Endothelial cell of umbilical vein (primary cell): ENCODE results near the gene SLC38A4. TPM values are rescaled to one million over a fixed set of nuclear protein-coding genes. Genes with fewer than 3 reads are reported as not detected.
A peak's percentile ranks its signal among the peaks of the same experiment; 100 is the strongest.

Source experiments
- BruUV-seq: library from RNA; stranded (reverse); fragments of 400-500 nt; replicated peaks from 2 replicates; lab custom pipeline; 2021; lab: Mats Ljungman, UMichigan
- CTCF ChIA-PET: fragments of 300-600, 350-600 bp; sonication (Branson Sonifier 250); formaldehyde crosslinking; loops from one replicate; lab custom pipeline; 2021; ENCODE audit warnings: antibody characterized with exemption, inconsistent platforms; lab: Charles Lee
- POLR2A ChIA-PET: fragments of 300-600, 350-600 bp; sonication (Branson Sonifier 250); formaldehyde crosslinking; loops from one replicate; lab custom pipeline; 2021; ENCODE audit warnings: antibody characterized with exemption, inconsistent platforms; lab: Charles Lee
- DNase-seq: peaks from one replicate; pipeline ENCODE4 v3.0.0-alpha.2; 2011; ENCODE audit warnings: low read depth, low spot score
- FAIRE-seq: peaks from 2 replicates; lab custom pipeline; 2011; peaks lifted over from hg19 to GRCh38; lab: Jason Lieb, UNC
- H2AFZ ChIP-seq: 2 replicates; pipeline ENCODE4 v1.6.0; 2012; ENCODE audit warnings: low read depth, low read length, control low read depth, inconsistent platforms
- H3K27ac ChIP-seq: 2 replicates; pipeline ENCODE4 v1.5.1; 2011; ENCODE audit warnings: low read depth, mild to moderate bottlenecking, control low read depth, low read length, moderate library complexity; ENCODE audit not compliant: insufficient read depth
- H3K27me3 ChIP-seq, 2 experiments: 2 replicates each; pipeline versions ENCODE4 v1.6.0 to v1.6.1; 2011; ENCODE audit warnings: low read length in 2 of 2, mixed read lengths in 1 of 2; ENCODE audit not compliant: control insufficient read depth in 2 of 2, insufficient read depth in 2 of 2
- H3K36me3 ChIP-seq, 2 experiments: 2 replicates in 1 of 2; 3 replicates in 1 of 2; pipeline ENCODE4 v1.5.1; 2011; ENCODE audit warnings: low read length in 2 of 2, mild to moderate bottlenecking in 1 of 2, moderate library complexity in 1 of 2; ENCODE audit not compliant: control insufficient read depth in 2 of 2, insufficient read depth in 2 of 2; ENCODE audit errors: extremely low read depth in 1 of 2
- H3K4me1 ChIP-seq: 3 replicates; pipeline ENCODE4 v1.5.1; 2011; ENCODE audit warnings: mild to moderate bottlenecking, low read length; ENCODE audit not compliant: control insufficient read depth, insufficient read depth; ENCODE audit errors: extremely low read depth
- H3K4me2 ChIP-seq: 2 replicates; pipeline ENCODE4 v1.6.1; 2011; ENCODE audit warnings: low read length, control low read depth, mixed read lengths; ENCODE audit not compliant: insufficient read depth
- H3K4me3 ChIP-seq, 3 experiments: fragments of 200-600 bp in 1 of 3; sonication (generic), shearing (Covaris generic) in 1 of 3; replicated peaks in 1 of 3; 2 replicates each; pipeline ENCODE4 v1.5.1; 2011 to 2016; ENCODE audit warnings: control low read depth in 3 of 3, low read length in 3 of 3, mild to moderate bottlenecking in 2 of 3, inconsistent platforms in 1 of 3, low read depth in 1 of 3, moderate library complexity in 1 of 3; ENCODE audit not compliant: insufficient read depth in 1 of 3
- H3K79me2 ChIP-seq: 2 replicates; pipeline ENCODE4 v1.6.0; 2012; ENCODE audit warnings: low read length, inconsistent platforms; ENCODE audit not compliant: control insufficient read depth, insufficient read depth
- H3K9ac ChIP-seq: replicated peaks from 2 replicates; pipeline ENCODE3; 2011; ENCODE audit warnings: low read length, control low read depth; ENCODE audit not compliant: insufficient read depth; ENCODE audit errors: extremely low read depth
- H3K9me1 ChIP-seq: replicated peaks from 3 replicates; pipeline ENCODE4 v1.6.0; 2011; ENCODE audit warnings: mild to moderate bottlenecking, low read length; ENCODE audit not compliant: control insufficient read depth, insufficient read depth; ENCODE audit errors: extremely low read depth
- H3K9me3 ChIP-seq: replicated peaks from 2 replicates; pipeline ENCODE4 v1.5.1; 2012; ENCODE audit warnings: low read length, inconsistent platforms; ENCODE audit not compliant: control insufficient read depth, insufficient read depth
- H4K20me1 ChIP-seq: replicated peaks from 2 replicates; pipeline ENCODE3; 2011; ENCODE audit warnings: mild to moderate bottlenecking, low read length; ENCODE audit not compliant: control insufficient read depth, insufficient read depth; ENCODE audit errors: extremely low read depth
- JUN ChIP-seq: IDR thresholded peaks from 2 replicates; pipeline ENCODE4 v1.6.1; 2011; ENCODE audit warnings: borderline replicate concordance, low read depth; ENCODE audit not compliant: insufficient read length, insufficient read depth
- MYC ChIP-seq: IDR thresholded peaks from one replicate; pipeline ENCODE4 v1.6.1; 2011; ENCODE audit warnings: mild to moderate bottlenecking, low read depth, low read length
- POLR2A ChIP-seq: IDR thresholded peaks from 2 replicates; pipeline ENCODE4 v1.6.1; 2012; ENCODE audit warnings: low read depth, mild to moderate bottlenecking, control low read depth, low read length
- POLR2AphosphoS5 ChIP-seq: IDR thresholded peaks from 2 replicates; pipeline ENCODE4 v1.6.1; 2012; ENCODE audit warnings: low read depth, mild to moderate bottlenecking, control low read depth, low read length, moderate library complexity; ENCODE audit not compliant: insufficient read depth
- dilution Hi-C: fragments of 300-500 bp; cut with MboI; formaldehyde crosslinking; loops from one replicate; pipeline ENCODE4 v1.15.0; 2019; ENCODE audit warnings: low sequenced_read_pairs; ENCODE audit not compliant: extremely low pct_ligation_motif_present
- intact Hi-C: fragments of 100-400 bp; cut with micrococcal nuclease; formaldehyde crosslinking; loops from one replicate; pipeline ENCODE4 v1.10.0; 2022
- polyA plus RNA-seq, 4 experiments: library from polyadenylated mRNA; depleted of rRNA in 3 of 4; stranded (reverse) in 3 of 4; unstranded in 1 of 4; fragments of >200 nt; gene quantifications; 2 replicates each; pipeline versions ENCODE4 v1.2.1 to v1.2.3, GENCODE V29; 2011 to 2012; ENCODE audit warnings: missing spikeins in 1 of 4
- total RNA-seq: library from RNA; stranded (reverse); gene quantifications from 2 replicates; pipeline ENCODE4 v1.2.3, GENCODE V29; 2021
- TF ChIP-seq, protein P1 (sequence below): IDR thresholded peaks from 2 replicates; pipeline ENCODE4 v1.6.1; 2011; ENCODE audit not compliant: insufficient read depth, insufficient read length
- TF ChIP-seq, protein P2 (sequence below), 2 donors: IDR thresholded peaks; 1 replicate in 1 of 2; 2 replicates in 1 of 2; pipeline ENCODE4 v1.5.1; 2011; ENCODE audit warnings: low read length in 2 of 2, mild to moderate bottlenecking in 2 of 2, moderate library complexity in 2 of 2, control low read depth in 1 of 2, inconsistent platforms in 1 of 2, low read depth in 1 of 2; ENCODE audit not compliant: insufficient read depth in 1 of 2; ENCODE audit errors: extremely low read depth in 1 of 2

Gene SLC38A4
- total and polyA plus RNA-seq, 2 donors (not counting 3 experiments of a cell fraction or from before 2014, with no cell fraction given), result 0.36 to 0.66 TPM

DNA sequence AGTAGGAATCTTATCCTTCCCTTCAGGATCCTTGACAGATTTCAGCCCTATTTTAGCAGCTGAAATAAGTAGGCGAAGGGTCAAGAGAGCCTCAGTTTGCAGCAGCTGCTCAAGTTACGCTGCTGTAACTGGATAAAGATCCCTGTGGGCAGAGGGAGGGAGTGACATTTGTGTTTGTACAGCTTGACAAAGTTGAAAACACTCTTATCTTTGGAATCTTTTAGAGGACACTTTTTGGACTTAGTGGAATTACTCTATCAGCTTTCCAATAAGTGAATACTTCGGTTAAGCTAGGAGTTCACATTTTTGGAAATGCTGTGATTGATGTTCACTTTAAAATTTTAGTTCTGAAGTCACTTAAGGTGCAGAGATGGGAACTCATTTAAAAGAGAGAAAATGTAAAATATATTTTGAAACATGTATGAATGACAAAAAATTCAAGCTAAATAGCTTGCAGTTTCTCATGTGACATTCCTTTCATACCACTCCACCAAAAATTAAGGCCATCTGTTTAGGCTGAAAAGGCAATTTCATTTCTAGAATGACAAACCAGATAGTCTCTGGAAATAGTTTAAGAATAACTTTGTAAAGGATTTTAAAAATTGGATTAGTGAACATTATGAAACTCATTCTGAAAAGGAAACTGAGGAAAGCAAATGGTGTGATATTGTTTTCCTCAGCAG is 55.2 kb downstream of the SLC38A4 start:
- DNase-seq (peak; percentile 39), FAIRE-seq (no peak)
- POLR2A ChIA-PET, result no interaction called here
- H3K4me3 ChIP-seq, result no peak overlapping the region
- CTCF ChIA-PET, result interaction anchor here (0.8 to 1.4 kb wide), 2 partner anchors 9 to 646 kb away, joined by 3 read pairs; no protein-coding TSS in a partner anchor
- H3K9me1 ChIP-seq, result no peaks in the 10 kb centered on the region
- no peak overlapping the region for H3K27ac ChIP-seq
- H3K9me3 ChIP-seq, result no peaks in the 10 kb centered on the region
- dilution Hi-C loops, result no loop called here
- no peaks in the 10 kb centered on the region for H3K27me3 ChIP-seq
- no peak overlapping the region for H3K9ac ChIP-seq
- TF ChIP-seq MYC (no peak), POLR2AphosphoS5 (no peak), JUN (no peak), POLR2A (no peak)
- TF ChIP-seq, protein P1, sequence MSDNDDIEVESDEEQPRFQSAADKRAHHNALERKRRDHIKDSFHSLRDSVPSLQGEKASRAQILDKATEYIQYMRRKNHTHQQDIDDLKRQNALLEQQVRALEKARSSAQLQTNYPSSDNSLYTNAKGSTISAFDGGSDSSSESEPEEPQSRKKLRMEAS, result no peak
- TF ChIP-seq, protein P2, sequence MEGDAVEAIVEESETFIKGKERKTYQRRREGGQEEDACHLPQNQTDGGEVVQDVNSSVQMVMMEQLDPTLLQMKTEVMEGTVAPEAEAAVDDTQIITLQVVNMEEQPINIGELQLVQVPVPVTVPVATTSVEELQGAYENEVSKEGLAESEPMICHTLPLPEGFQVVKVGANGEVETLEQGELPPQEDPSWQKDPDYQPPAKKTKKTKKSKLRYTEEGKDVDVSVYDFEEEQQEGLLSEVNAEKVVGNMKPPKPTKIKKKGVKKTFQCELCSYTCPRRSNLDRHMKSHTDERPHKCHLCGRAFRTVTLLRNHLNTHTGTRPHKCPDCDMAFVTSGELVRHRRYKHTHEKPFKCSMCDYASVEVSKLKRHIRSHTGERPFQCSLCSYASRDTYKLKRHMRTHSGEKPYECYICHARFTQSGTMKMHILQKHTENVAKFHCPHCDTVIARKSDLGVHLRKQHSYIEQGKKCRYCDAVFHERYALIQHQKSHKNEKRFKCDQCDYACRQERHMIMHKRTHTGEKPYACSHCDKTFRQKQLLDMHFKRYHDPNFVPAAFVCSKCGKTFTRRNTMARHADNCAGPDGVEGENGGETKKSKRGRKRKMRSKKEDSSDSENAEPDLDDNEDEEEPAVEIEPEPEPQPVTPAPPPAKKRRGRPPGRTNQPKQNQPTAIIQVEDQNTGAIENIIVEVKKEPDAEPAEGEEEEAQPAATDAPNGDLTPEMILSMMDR (IDR thresholded peaks at IDR 0.05; ENCODE audit: extremely low read depth in 1 of 2, insufficient read depth in 1 of 2, low read depth in 1 of 2, low read length in 2 of 2), result no peak
- no peaks in the 10 kb centered on the region for H3K4me1 ChIP-seq
- intact Hi-C loops, result no loop called here
- no peak overlapping the region for H2AFZ ChIP-seq
- no peaks in the 10 kb centered on the region for H3K79me2 ChIP-seq
- BruUV-seq, result no TSS peak
- no peaks in the 10 kb centered on the region for H4K20me1 ChIP-seq
- H3K36me3 ChIP-seq, result no peaks in the 10 kb centered on the region
- no peak overlapping the region for H3K4me2 ChIP-seq
